GM23338 (cell line): ENCODE data around the gene CPEB3. TPM values are rescaled to one million over a fixed set of nuclear protein-coding genes. Genes with fewer than 3 reads are reported as not detected.
"Not testable (repeated sequence)": the region's sequence is repeated elsewhere in the genome, so short reads cannot be mapped to it uniquely, and the experiment has no call there.

Experiments used
- ATAC-seq: fragments of 200-7000 bp; cut with Tn5 transposase; 3 replicates; pipeline ENCODE4 v1.9.1; 2020
- DNase-seq: peaks from one replicate; pipeline ENCODE4 v3.0.0-alpha.2; 2015; ENCODE audit warnings: low spot score
- H2AFZ ChIP-seq: fragments of 200-600 bp; sonication (generic); 2 replicates; pipeline ENCODE4 v1.8.0; 2016; ENCODE audit warnings: antibody characterized with exemption, mild to moderate bottlenecking, moderate library complexity
- H3F3A ChIP-seq: fragments of 200-600 bp; sonication (generic); replicated peaks from 2 replicates; pipeline ENCODE4 v1.8.0; 2017; ENCODE audit warnings: antibody characterized with exemption, mixed run types, low read depth
- H3K27ac ChIP-seq: fragments of 200-600 bp; sonication (generic); 2 replicates; pipeline ENCODE4 v1.6.1; 2016; ENCODE audit warnings: low read depth
- H3K27me3 ChIP-seq: fragments of 200-600 bp; sonication (generic); 2 replicates; pipeline ENCODE4 v1.8.0; 2016; ENCODE audit warnings: mild to moderate bottlenecking, mixed run types, moderate library complexity; ENCODE audit not compliant: insufficient read depth
- H3K36me3 ChIP-seq: fragments of 200-600 bp; sonication (generic); 2 replicates; pipeline ENCODE4 v1.8.0; 2016; ENCODE audit warnings: mild to moderate bottlenecking; ENCODE audit not compliant: insufficient read depth
- H3K4me1 ChIP-seq: fragments of 200-600 bp; sonication (generic); 2 replicates; pipeline ENCODE4 v1.8.0; 2016; ENCODE audit warnings: mild to moderate bottlenecking, moderate library complexity; ENCODE audit not compliant: insufficient read depth
- H3K4me2 ChIP-seq: fragments of 200-600 bp; sonication (generic); 2 replicates; pipeline ENCODE4 v1.7.1; 2017; ENCODE audit warnings: mixed run types
- H3K4me3 ChIP-seq: fragments of 200-600 bp; sonication (generic); 2 replicates; pipeline ENCODE4 v1.6.1; 2016; ENCODE audit warnings: mixed run types
- H3K79me2 ChIP-seq: fragments of 200-600 bp; sonication (generic); replicated peaks from 2 replicates; pipeline ENCODE4 v1.8.0; 2017; ENCODE audit warnings: mild to moderate bottlenecking; ENCODE audit not compliant: insufficient read depth
- H3K9me2 ChIP-seq: fragments of 200-600 bp; sonication (generic); 2 replicates; pipeline ENCODE4 v1.8.0; 2017; ENCODE audit not compliant: insufficient read depth
- H4K20me1 ChIP-seq: fragments of 200-600 bp; sonication (generic); replicated peaks from 2 replicates; pipeline ENCODE4 v1.8.0; 2017; ENCODE audit warnings: mild to moderate bottlenecking; ENCODE audit not compliant: insufficient read depth
- H3K27ac Mint-ChIP-seq: 2 replicates; pipeline ENCODE4 v1.8.0; 2020; ENCODE audit warnings: inconsistent platforms, mild to moderate bottlenecking, moderate library complexity, mixed read lengths
- H3K27me3 Mint-ChIP-seq: 3 replicates; pipeline ENCODE4 v1.8.0; 2022; ENCODE audit warnings: low read depth, mild to moderate bottlenecking, moderate library complexity, mixed read lengths, inconsistent platforms; ENCODE audit not compliant: insufficient read depth, poor library complexity
- H3K36me3 Mint-ChIP-seq: 3 replicates; pipeline ENCODE4 v1.8.0; 2021; ENCODE audit warnings: low read depth, mild to moderate bottlenecking, inconsistent platforms, moderate library complexity, mixed read lengths
- H3K4me1 Mint-ChIP-seq: 3 replicates; pipeline ENCODE4 v1.8.0; 2020; ENCODE audit warnings: mild to moderate bottlenecking, inconsistent platforms, mixed read lengths
- H3K4me3 Mint-ChIP-seq: 3 replicates; pipeline ENCODE4 v1.8.0; 2021; ENCODE audit warnings: moderate library complexity, mild to moderate bottlenecking, inconsistent platforms, mixed read lengths
- H3K9me3 Mint-ChIP-seq: 3 replicates; pipeline ENCODE4 v1.8.0; 2020; ENCODE audit warnings: moderate library complexity, mild to moderate bottlenecking, inconsistent platforms, mixed read lengths
- EZH2 ChIP-seq: fragments of 200-600 bp; sonication (generic); IDR thresholded peaks from one replicate; pipeline ENCODE4 v1.8.0; 2017; ENCODE audit warnings: antibody characterized with exemption, mild to moderate bottlenecking, low read depth; ENCODE audit not compliant: unreplicated experiment
- EZH2phosphoT487 ChIP-seq: fragments of 200-600 bp; sonication (generic); IDR thresholded peaks from one replicate; pipeline ENCODE4 v1.8.1; 2018; ENCODE audit warnings: antibody characterized with exemption; ENCODE audit not compliant: unreplicated experiment
- JUNB ChIP-seq: IDR thresholded peaks from one replicate; pipeline ENCODE4 v1.6.1; 2016; ENCODE audit warnings: antibody characterized with exemption; ENCODE audit not compliant: unreplicated experiment
- STAT1 ChIP-seq: IDR thresholded peaks from one replicate; pipeline ENCODE4 v1.6.1; 2016; ENCODE audit warnings: antibody characterized with exemption; ENCODE audit not compliant: unreplicated experiment
- polyA plus RNA-seq: library from polyadenylated mRNA; unstranded; fragments of >200 nt; fragmentation: Nextera tagmentation; extraction: Ambion mirVana; gene quantifications from 2 replicates; pipeline ENCODE4 v1.2.1, GENCODE V29; 2016
- total RNA-seq: library from RNA; depleted of rRNA; stranded (reverse); fragments of >200 nt; shearing (Covaris generic); gene quantifications from 2 replicates; pipeline ENCODE4 v1.2.3, GENCODE V29; 2014
- TF ChIP-seq, protein P1 (sequence below): IDR thresholded peaks from 2 replicates; pipeline ENCODE4 v1.6.1; 2016; ENCODE audit warnings: antibody characterized with exemption
- TF ChIP-seq, protein P2 (sequence below), 2 experiments: fragments of 200-600 bp in 1 of 2; sonication (generic) in 1 of 2; conservative IDR thresholded peaks; 2 replicates each; pipeline versions ENCODE4 v1.5.1 to v1.6.1; 2016 to 2017; ENCODE audit warnings: antibody characterized with exemption in 2 of 2, low read depth in 2 of 2, mild to moderate bottlenecking in 2 of 2, moderate library complexity in 1 of 2

CPEB3 gene
- total and polyA plus RNA-seq, 2 experiments from 2014 or later: 0.74 to 1.9 TPM

GRCh38 chr10:92218569-92218968 is 72.3 kb downstream of the CPEB3 start:
- Mint-ChIP-seq H3K27ac (no peak overlapping the region), H3K4me3 (no peak overlapping the region), H3K36me3 (no peaks in the 10 kb centered on the region), H3K9me3 (no peaks in the 10 kb centered on the region), H3K4me1 (peaks cover 16% of the 10 kb centered on the region; the same call in 2 of the 3 replicates), H3K27me3 (peaks cover 4% of the 10 kb centered on the region)
- Histone ChIP-seq H3K27me3 (no peaks in the 10 kb centered on the region), H3K4me1 (peaks cover 5% of the 10 kb centered on the region), H3K79me2 (no peaks in the 10 kb centered on the region), H3F3A (no peaks in the 10 kb centered on the region), H3K36me3 (no peaks in the 10 kb centered on the region), H3K4me3 (no peak overlapping the region), H4K20me1 (no peaks in the 10 kb centered on the region), H3K4me2 (no peak overlapping the region), H3K9me2 (no peaks in the 10 kb centered on the region), H2AFZ (no peak overlapping the region), H3K27ac (no peak overlapping the region)
- TF ChIP-seq JUNB (no peak), STAT1 (no peak), EZH2 (no peak), EZH2phosphoT487 (no peak)
- TF ChIP-seq, protein P1, sequence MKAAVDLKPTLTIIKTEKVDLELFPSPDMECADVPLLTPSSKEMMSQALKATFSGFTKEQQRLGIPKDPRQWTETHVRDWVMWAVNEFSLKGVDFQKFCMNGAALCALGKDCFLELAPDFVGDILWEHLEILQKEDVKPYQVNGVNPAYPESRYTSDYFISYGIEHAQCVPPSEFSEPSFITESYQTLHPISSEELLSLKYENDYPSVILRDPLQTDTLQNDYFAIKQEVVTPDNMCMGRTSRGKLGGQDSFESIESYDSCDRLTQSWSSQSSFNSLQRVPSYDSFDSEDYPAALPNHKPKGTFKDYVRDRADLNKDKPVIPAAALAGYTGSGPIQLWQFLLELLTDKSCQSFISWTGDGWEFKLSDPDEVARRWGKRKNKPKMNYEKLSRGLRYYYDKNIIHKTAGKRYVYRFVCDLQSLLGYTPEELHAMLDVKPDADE: no peak
- TF ChIP-seq, protein P2, sequence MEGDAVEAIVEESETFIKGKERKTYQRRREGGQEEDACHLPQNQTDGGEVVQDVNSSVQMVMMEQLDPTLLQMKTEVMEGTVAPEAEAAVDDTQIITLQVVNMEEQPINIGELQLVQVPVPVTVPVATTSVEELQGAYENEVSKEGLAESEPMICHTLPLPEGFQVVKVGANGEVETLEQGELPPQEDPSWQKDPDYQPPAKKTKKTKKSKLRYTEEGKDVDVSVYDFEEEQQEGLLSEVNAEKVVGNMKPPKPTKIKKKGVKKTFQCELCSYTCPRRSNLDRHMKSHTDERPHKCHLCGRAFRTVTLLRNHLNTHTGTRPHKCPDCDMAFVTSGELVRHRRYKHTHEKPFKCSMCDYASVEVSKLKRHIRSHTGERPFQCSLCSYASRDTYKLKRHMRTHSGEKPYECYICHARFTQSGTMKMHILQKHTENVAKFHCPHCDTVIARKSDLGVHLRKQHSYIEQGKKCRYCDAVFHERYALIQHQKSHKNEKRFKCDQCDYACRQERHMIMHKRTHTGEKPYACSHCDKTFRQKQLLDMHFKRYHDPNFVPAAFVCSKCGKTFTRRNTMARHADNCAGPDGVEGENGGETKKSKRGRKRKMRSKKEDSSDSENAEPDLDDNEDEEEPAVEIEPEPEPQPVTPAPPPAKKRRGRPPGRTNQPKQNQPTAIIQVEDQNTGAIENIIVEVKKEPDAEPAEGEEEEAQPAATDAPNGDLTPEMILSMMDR (conservative IDR thresholded peaks at IDR 0.05; ENCODE audit: low read depth in 2 of 2): no peak
- DNase-seq: no peak
- peak; percentile 16; the same call in 2 of the 3 replicates for ATAC-seq

GRCh38 chr10:92216608-92217007 is 74.3 kb downstream of the CPEB3 start:
- not testable (repeated sequence) for H3K9me2 ChIP-seq, H3K27me3 ChIP-seq, H3K4me3 Mint-ChIP-seq, H4K20me1 ChIP-seq, H3K27ac ChIP-seq, H3K36me3 Mint-ChIP-seq, H3K9me3 Mint-ChIP-seq, H3K27ac Mint-ChIP-seq, H3K4me1 ChIP-seq, H3F3A ChIP-seq, H3K79me2 ChIP-seq, H3K27me3 Mint-ChIP-seq, H3K4me3 ChIP-seq, H3K36me3 ChIP-seq
- Histone ChIP-seq H3K4me2 (peak overlapping the region; percentile 23; the same call in 1 of the 2 replicates), H2AFZ (0 out of 2 replicates have a peak overlapping the region, but pooled peaks have one; percentile 49)
- ATAC-seq (peak; percentile 99), DNase-seq (peak; percentile 85)
- TF ChIP-seq, protein P2 (conservative IDR thresholded peaks at IDR 0.05; ENCODE audit: low read depth in 2 of 2): peak; percentile 55 to 85
- H3K4me1 Mint-ChIP-seq: peaks cover 16% of the 10 kb centered on the region; the same call in 2 of the 3 replicates

DNA sequence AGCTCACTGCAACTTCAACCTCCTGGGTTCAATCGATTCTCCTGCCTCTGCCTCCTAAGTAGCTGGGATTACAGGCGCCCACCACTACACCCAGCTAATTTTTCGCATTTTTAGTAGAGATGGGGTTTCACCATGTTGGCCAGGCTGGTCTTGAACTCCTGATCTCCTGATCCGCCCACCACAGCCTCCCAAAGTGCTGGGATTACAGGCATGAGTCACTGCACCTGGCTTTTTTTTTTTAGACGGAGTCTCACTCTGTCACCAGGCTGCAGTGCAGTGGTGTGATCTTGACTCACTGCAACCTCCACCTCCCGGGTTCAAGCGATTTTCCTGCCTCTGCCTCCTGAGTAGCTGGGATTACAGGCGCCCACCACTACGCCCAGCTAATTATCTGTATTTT is 75.7 kb downstream of the CPEB3 start:
- H3K27ac Mint-ChIP-seq, H3K9me3 Mint-ChIP-seq, H3K27me3 Mint-ChIP-seq, H3K27me3 ChIP-seq, H3K9me2 ChIP-seq, H3K4me2 ChIP-seq, H4K20me1 ChIP-seq, DNase-seq, H3K4me1 ChIP-seq, H3K27ac ChIP-seq, H3K4me3 Mint-ChIP-seq, ATAC-seq, H2AFZ ChIP-seq, H3K36me3 Mint-ChIP-seq, H3F3A ChIP-seq, H3K79me2 ChIP-seq, H3K4me3 ChIP-seq, H3K36me3 ChIP-seq, H3K4me1 Mint-ChIP-seq: not testable (repeated sequence)
